Activated CD8-positive, alpha-beta memory T cell treated with anti-CD3 and anti-CD28 coated beads, Interleukin-2, amount 50 U/mL, for 24 hours (primary cell): Measurements from ENCODE around the gene FHIP2A.
"Not testable (repeated sequence)": the region's sequence is repeated elsewhere in the genome, so short reads cannot be mapped to it uniquely, and the experiment has no call there.

ENCODE experiments used
- DNase-seq: peaks from one replicate; pipeline ENCODE4 v3.0.0-alpha.2; 2020; ENCODE audit errors: extremely low read depth

Gene FHIP2A

GRCh38 chr10:114821293-114821914 is at the start of gene FHIP2A:
FHIP2A (plus strand) TSS chr10:114821780; CDS start chr10:114822079, 299 bp downstream.
- peak; percentile 32 for DNase-seq

- DNase-seq, result no peak
Measured at GRCh38 chr10:114772496-114773196, 48.9 kb upstream of the FHIP2A start.

GRCh38 chr10:114773197-114773532 is 48.4 kb upstream of the FHIP2A start:
- no peak for DNase-seq

GRCh38 chr10:114775082-114775481 is 46.5 kb upstream of the FHIP2A start:
- not testable (repeated sequence) for DNase-seq

- DNase-seq, result no peak
Measured at GRCh38 chr10:114777415-114777814, 44.2 kb upstream of the FHIP2A start.

GRCh38 chr10:114779803-114780576 is 41.6 kb upstream of the FHIP2A start:
- no peak for DNase-seq

- no peak for DNase-seq
Measured at GRCh38 chr10:114780577-114781184, 40.9 kb upstream of the FHIP2A start.

GRCh38 chr10:114782666-114783065 is 38.9 kb upstream of the FHIP2A start:
- no peak for DNase-seq

- DNase-seq, result no peak
Measured at GRCh38 chr10:114783686-114784085, 37.9 kb upstream of the FHIP2A start.

GRCh38 chr10:114786492-114786891 is 35.1 kb upstream of the FHIP2A start:
- DNase-seq, result not testable (repeated sequence)

- DNase-seq, result not testable (repeated sequence)
Measured at GRCh38 chr10:114787131-114787530, 34.4 kb upstream of the FHIP2A start.

GRCh38 chr10:114791768-114792167 is 29.8 kb upstream of the FHIP2A start:
- DNase-seq, result no peak

- DNase-seq, result no peak
Measured at GRCh38 chr10:114795039-114795438, 26.5 kb upstream of the FHIP2A start.

- no peak for DNase-seq
Measured at GRCh38 chr10:114800361-114800760, 21.2 kb upstream of the FHIP2A start.

GRCh38 chr10:114801411-114801813 is 20.2 kb upstream of the FHIP2A start:
- DNase-seq, result no peak

GRCh38 chr10:114802177-114802576 is 19.4 kb upstream of the FHIP2A start:
- DNase-seq, result no peak

GRCh38 chr10:114806562-114807391 is 14.8 kb upstream of the FHIP2A start:
- no peak for DNase-seq

- DNase-seq, result no peak
Measured at GRCh38 chr10:114808982-114809381, 12.6 kb upstream of the FHIP2A start.

GRCh38 chr10:114810926-114811325 is 10.7 kb upstream of the FHIP2A start:
- DNase-seq, result no peak

- DNase-seq, result no peak
Measured at GRCh38 chr10:114811862-114812261, 9.7 kb upstream of the FHIP2A start.

GRCh38 chr10:114815791-114816190 is 5.8 kb upstream of the FHIP2A start:
- DNase-seq, result no peak
